ENCODE measurements around the gene PRKAR1A. TPM values are rescaled to one million over a fixed set of nuclear protein-coding genes. Genes with fewer than 3 reads are reported as not detected.
"Not testable (repeated sequence)": the region's sequence is repeated elsewhere in the genome, so short reads cannot be mapped to it uniquely, and the experiment has no call there.

PRKAR1A gene
- total and polyA plus RNA-seq, 4 donors = 55.6 to 118 (median 104) TPM

GRCh38 chr17:68516732-68517131 lies 4.5 kb downstream of the PRKAR1A start:
- H3K4me3 ChIP-seq (ENCODE audit: low read depth in 1 of 3, low read length in 3 of 3) = no peak overlapping the region
- H3K36me3 ChIP-seq (ENCODE audit: control insufficient read depth in 4 of 4, insufficient read depth in 3 of 4, low read depth in 1 of 4, low read length in 3 of 4) = peaks cover 4 to 33% (median 6%) of the 10 kb centered on the region in 4 donors
- no peaks in the 10 kb centered on the region for H3K9me3 ChIP-seq (ENCODE audit: control insufficient read depth in 4 of 4, low read length in 3 of 4)
- DNase-seq (ENCODE audit: low spot score) = no peak
- no peaks in the 10 kb centered on the region for H3K27me3 ChIP-seq (ENCODE audit: control insufficient read depth in 4 of 4, insufficient read depth in 4 of 4, low read length in 3 of 4)
- TF ChIP-seq JUND (IDR thresholded peaks at IDR 0.05) (no peak), ATF3 (IDR thresholded peaks at IDR 0.05) (no peak), RXRA (IDR thresholded peaks at IDR 0.05) (no peak)
- peaks cover 2 to 34% (median 14%) of the 10 kb centered on the region in 4 donors for H3K4me1 ChIP-seq (ENCODE audit: control insufficient read depth in 4 of 4, insufficient read depth in 4 of 4, low read length in 3 of 4)
- H3K9ac ChIP-seq (ENCODE audit: low read depth in 1 of 2, low read length in 2 of 2) = no peak overlapping the region
- H3K27ac ChIP-seq (ENCODE audit: low read depth in 1 of 2, low read length in 2 of 2) = no peak overlapping the region
- WGBS = 66% methylated on average over 1 of the region's 1 CpG

- 94% methylated on average over 3 of the region's 3 CpGs for whole genome bisulfite sequencing
- H3K27me3 ChIP-seq (ENCODE audit: control insufficient read depth in 4 of 4, insufficient read depth in 4 of 4, low read length in 3 of 4); H3K9ac ChIP-seq (ENCODE audit: low read depth in 1 of 2, low read length in 2 of 2); H3K9me3 ChIP-seq (ENCODE audit: control insufficient read depth in 4 of 4, low read length in 3 of 4); H3K4me3 ChIP-seq (ENCODE audit: low read depth in 1 of 3, low read length in 3 of 3); DNase-seq (ENCODE audit: low spot score); H3K27ac ChIP-seq (ENCODE audit: low read depth in 1 of 2, low read length in 2 of 2): not testable (repeated sequence)
- TF ChIP-seq HNF4A (conservative IDR thresholded peaks at IDR 0.05) = peak; percentile 55 to 77
- peak; percentile 21 for TF ChIP-seq ZBTB33 (IDR thresholded peaks at IDR 0.05)
- TF ChIP-seq RXRA (IDR thresholded peaks at IDR 0.05) = peak in 1 of 2 donors; percentile 35
- peaks cover 2 to 30% (median 13%) of the 10 kb centered on the region in 4 donors for H3K4me1 ChIP-seq (ENCODE audit: control insufficient read depth in 4 of 4, insufficient read depth in 4 of 4, low read length in 3 of 4)
- H3K36me3 ChIP-seq (ENCODE audit: control insufficient read depth in 4 of 4, insufficient read depth in 3 of 4, low read depth in 1 of 4, low read length in 3 of 4) = peaks cover 6 to 40% (median 9%) of the 10 kb centered on the region in 4 donors
Observed at GRCh38 chr17:68517605-68518004, 5.4 kb downstream of the PRKAR1A start.

GRCh38 chr17:68518063-68518815 lies 6.0 kb downstream of the PRKAR1A start:
- Histone ChIP-seq H3K4me1 (ENCODE audit: control insufficient read depth in 4 of 4, insufficient read depth in 4 of 4, low read length in 3 of 4) (peaks cover 2 to 29% (median 13%) of the 10 kb centered on the region in 4 donors), H3K27ac (ENCODE audit: low read depth in 1 of 2, low read length in 2 of 2) (no peak overlapping the region), H3K36me3 (ENCODE audit: control insufficient read depth in 4 of 4, insufficient read depth in 3 of 4, low read depth in 1 of 4, low read length in 3 of 4) (peaks cover 8 to 44% (median 14%) of the 10 kb centered on the region in 4 donors), H3K27me3 (ENCODE audit: control insufficient read depth in 4 of 4, insufficient read depth in 4 of 4, low read length in 3 of 4) (no peaks in the 10 kb centered on the region), H3K9me3 (ENCODE audit: control insufficient read depth in 4 of 4, low read length in 3 of 4) (no peaks in the 10 kb centered on the region), H3K4me3 (ENCODE audit: low read depth in 1 of 3, low read length in 3 of 3) (no peak overlapping the region), H3K9ac (ENCODE audit: low read depth in 1 of 2, low read length in 2 of 2) (no peak overlapping the region)
- WGBS = 94% methylated on average over 9 of the region's 9 CpGs
- DNase-seq (ENCODE audit: low spot score) = no peak
- TF ChIP-seq RXRA (IDR thresholded peaks at IDR 0.05) (no peak), NR2F2 (IDR thresholded peaks at IDR 0.05) (no peak), ZBTB33 (IDR thresholded peaks at IDR 0.05) (no peak), CTCF (IDR thresholded peaks at IDR 0.05; ENCODE audit: low read depth, low read length, missing input control) (no peak), REST (IDR thresholded peaks at IDR 0.05) (no peak), GABPA (IDR thresholded peaks at IDR 0.05 in 1 of 2, conservative IDR thresholded peaks at IDR 0.05 in 1 of 2) (no peak), JUND (IDR thresholded peaks at IDR 0.05) (no peak), MAX (IDR thresholded peaks at IDR 0.05) (no peak), RAD21 (IDR thresholded peaks at IDR 0.05) (no peak), ATF3 (IDR thresholded peaks at IDR 0.05) (no peak), HNF4G (IDR thresholded peaks at IDR 0.05) (no peak), TAF1 (conservative IDR thresholded peaks at IDR 0.05) (no peak), SP1 (IDR thresholded peaks at IDR 0.05) (no peak), HNF4A (conservative IDR thresholded peaks at IDR 0.05) (no peak), EGR1 (IDR thresholded peaks at IDR 0.05; ENCODE audit: low read depth in 2 of 2) (no peak), FOXA1 (IDR thresholded peaks at IDR 0.05) (no peak)
